MG63 (cell line): ENCODE data around the gene EFNA3. TPM values are rescaled to one million over a fixed set of nuclear protein-coding genes. Genes with fewer than 3 reads are reported as not detected.

Source experiments
- DNase-seq: peaks from one replicate; pipeline ENCODE4 v3.0.0-alpha.2; 2020
- H3K27me3 ChIP-seq: fragments of 250-450 bp; sonication (Bioruptor Pico); 2 replicates; pipeline ENCODE4 v1.5.1; 2020; ENCODE audit warnings: mild to moderate bottlenecking, moderate library complexity
- H3K36me3 ChIP-seq: fragments of 250-450 bp; sonication (Bioruptor Pico); 2 replicates; pipeline ENCODE4 v1.5.1; 2020; ENCODE audit warnings: mild to moderate bottlenecking, moderate library complexity
- H3K4me3 ChIP-seq: fragments of 250-450 bp; sonication (Bioruptor Pico); 2 replicates; pipeline ENCODE4 v1.5.1; 2020; ENCODE audit warnings: mild to moderate bottlenecking, moderate library complexity
- H3K9me3 ChIP-seq: fragments of 250-450 bp; sonication (Bioruptor Pico); 2 replicates; pipeline ENCODE4 v1.5.1; 2020; ENCODE audit warnings: mild to moderate bottlenecking, moderate library complexity
- total RNA-seq: library from RNA; depleted of rRNA; stranded (reverse); fragments of >200 nt; shearing (Covaris generic); gene quantifications from 2 replicates; pipeline ENCODE4 v1.2.3, GENCODE V29; 2014; ENCODE audit warnings: low replicate concordance; rRNA removed

EFNA3 gene
- total RNA-seq, 1 experiment from 2014 or later: 3.0 TPM

- H3K9me3 ChIP-seq: no peaks in the 10 kb centered on the region
- DNase-seq: peak; percentile 69
- peak within 1 kb of the TSS; percentile 52 for H3K4me3 ChIP-seq
- peaks cover 7% of the 10 kb centered on the region; the same call in 1 of the 2 replicates for H3K27me3 ChIP-seq
- no peaks in the 10 kb centered on the region for H3K36me3 ChIP-seq
These were observed 48.7 kb downstream of the EFNA3 start, which contains the start of gene EFNA1 for GRCh38 chr1:155127105-155127966. Gene EFNA1, plus strand, starts transcription at chr1:155127876. Its CDS starts 102 bp downstream, at chr1:155127978.

GRCh38 chr1:155127967-155128754 lies 49.5 kb downstream of the EFNA3 start:
- peaks cover 7% of the 10 kb centered on the region; the same call in 1 of the 2 replicates for H3K27me3 ChIP-seq
- H3K9me3 ChIP-seq: no peaks in the 10 kb centered on the region
- H3K36me3 ChIP-seq: no peaks in the 10 kb centered on the region
- no peak for DNase-seq
- peak overlapping the region; percentile 52 for H3K4me3 ChIP-seq

GRCh38 chr1:155128755-155129473 lies 50.3 kb downstream of the EFNA3 start:
- Histone ChIP-seq H3K36me3 (no peaks in the 10 kb centered on the region), H3K4me3 (peak overlapping the region; percentile 52; the same call in 1 of the 2 replicates), H3K27me3 (peaks cover 7% of the 10 kb centered on the region; the same call in 1 of the 2 replicates), H3K9me3 (no peaks in the 10 kb centered on the region)
- DNase-seq: no peak

GRCh38 chr1:155130272-155131006 lies 51.8 kb downstream of the EFNA3 start:
- peaks cover 7% of the 10 kb centered on the region; the same call in 1 of the 2 replicates for H3K27me3 ChIP-seq
- H3K4me3 ChIP-seq: no peak overlapping the region
- H3K9me3 ChIP-seq: no peaks in the 10 kb centered on the region
- DNase-seq: no peak
- no peaks in the 10 kb centered on the region for H3K36me3 ChIP-seq

GRCh38 chr1:155131285-155131684 lies 52.6 kb downstream of the EFNA3 start:
- no peak for DNase-seq
- H3K4me3 ChIP-seq: no peak overlapping the region
- H3K36me3 ChIP-seq: no peaks in the 10 kb centered on the region
- no peaks in the 10 kb centered on the region for H3K9me3 ChIP-seq
- H3K27me3 ChIP-seq: peaks cover 7% of the 10 kb centered on the region; the same call in 1 of the 2 replicates

GRCh38 chr1:155131856-155132255 lies 53.2 kb downstream of the EFNA3 start:
- H3K4me3 ChIP-seq: no peak overlapping the region
- DNase-seq: no peak
- H3K27me3 ChIP-seq: peaks cover 7% of the 10 kb centered on the region; the same call in 1 of the 2 replicates
- H3K9me3 ChIP-seq: no peaks in the 10 kb centered on the region
- H3K36me3 ChIP-seq: peaks cover 2% of the 10 kb centered on the region

GRCh38 chr1:155133799-155134281 lies 55.2 kb downstream of the EFNA3 start:
- DNase-seq: no peak
- Histone ChIP-seq H3K27me3 (no peaks in the 10 kb centered on the region; the same call in 1 of the 2 replicates), H3K4me3 (no peak overlapping the region)

GRCh38 chr1:155134322-155134721 lies 55.7 kb downstream of the EFNA3 start:
- H3K4me3 ChIP-seq: peak overlapping the region; percentile 77; the same call in 1 of the 2 replicates
- H3K27me3 ChIP-seq: no peaks in the 10 kb centered on the region
- no peak for DNase-seq
- H3K36me3 ChIP-seq: peaks cover 20% of the 10 kb centered on the region
- no peaks in the 10 kb centered on the region for H3K9me3 ChIP-seq

More at GRCh38 chr1:155133799-155134281, 55.2 kb downstream of the EFNA3 start:
- H3K36me3 ChIP-seq: peaks cover 18% of the 10 kb centered on the region
- H3K9me3 ChIP-seq: no peaks in the 10 kb centered on the region

GRCh38 chr1:155134880-155135414 lies 56.3 kb downstream of the EFNA3 start:
- Histone ChIP-seq H3K4me3 (peak overlapping the region; percentile 77), H3K27me3 (no peaks in the 10 kb centered on the region), H3K36me3 (peaks cover 20% of the 10 kb centered on the region), H3K9me3 (no peaks in the 10 kb centered on the region)
- peak; percentile 97 for DNase-seq

GRCh38 chr1:155135415-155136028 lies 56.9 kb downstream of the EFNA3 start, which contains the start of gene SLC50A1:
Gene SLC50A1, plus strand, starts transcription at chr1:155135852. Its CDS starts 60 bp downstream, at chr1:155135912.
- DNase-seq: peak; percentile 96
- no peaks in the 10 kb centered on the region for H3K27me3 ChIP-seq
- peaks cover 20% of the 10 kb centered on the region for H3K36me3 ChIP-seq
- no peaks in the 10 kb centered on the region for H3K9me3 ChIP-seq
- H3K4me3 ChIP-seq: peak within 1 kb of the TSS; percentile 77

- H3K27me3 ChIP-seq: no peaks in the 10 kb centered on the region
- no peaks in the 10 kb centered on the region for H3K9me3 ChIP-seq
- H3K36me3 ChIP-seq: peaks cover 20% of the 10 kb centered on the region
- H3K4me3 ChIP-seq: peak overlapping the region; percentile 77
- DNase-seq: no peak
These were observed 58.1 kb downstream of the EFNA3 start for GRCh38 chr1:155136748-155137147.

Other genes starting within 250 kb of the EFNA3 start
- 1.6 TPM in 1 of 2 replicates, not detected in the other for gene KCNN3, start 208.6 kb upstream of the EFNA3 start, total RNA-seq
- gene PMVK, start 142.1 kb upstream of the EFNA3 start, total RNA-seq: 68.7 and 77.6 TPM in 2 replicates
- 6.9 and 16.0 TPM in 2 replicates for gene PBXIP1, start 122.7 kb upstream of the EFNA3 start, total RNA-seq
- 10.3 and 16.2 TPM in 2 replicates for gene PYGO2, start 117.1 kb upstream of the EFNA3 start, total RNA-seq
- gene SHC1, start 108.1 kb upstream of the EFNA3 start, total RNA-seq: 140 and 175 TPM in 2 replicates
- 124 and 222 TPM in 2 replicates for gene CKS1B, start 104.2 kb upstream of the EFNA3 start, total RNA-seq
- gene FLAD1, start 95.5 kb upstream of the EFNA3 start, total RNA-seq: 39.6 and 49.6 TPM in 2 replicates
- not detected in 2 replicates for gene LENEP, start 85.3 kb upstream of the EFNA3 start, total RNA-seq
- gene ZBTB7B, start 76.0 kb upstream of the EFNA3 start, total RNA-seq: 25.7 and 60.5 TPM in 2 replicates
- gene DCST2, start 45.1 kb upstream of the EFNA3 start, total RNA-seq: not detected in 2 replicates
- not detected in 2 replicates for gene DCST1, start 45.0 kb upstream of the EFNA3 start, total RNA-seq
- 189 and 285 TPM in 2 replicates for gene ADAM15, start 27.5 kb upstream of the EFNA3 start, total RNA-seq
- gene EFNA4, start 15.1 kb upstream of the EFNA3 start, total RNA-seq: 12.0 and 13.0 TPM in 2 replicates
- 0.37 and 4.1 TPM in 2 replicates for gene EFNA1, start 49.0 kb downstream of the EFNA3 start, total RNA-seq
- gene SLC50A1, start 57.0 kb downstream of the EFNA3 start, total RNA-seq: 25.9 and 56.9 TPM in 2 replicates
- gene DPM3, start 61.7 kb downstream of the EFNA3 start, total RNA-seq: 48.9 TPM in 1 of 2 replicates, not detected in the other
- 220 and 236 TPM in 2 replicates for gene KRTCAP2, start 94.5 kb downstream of the EFNA3 start, total RNA-seq
- not detected in 2 replicates for gene TRIM46, start 95.0 kb downstream of the EFNA3 start, total RNA-seq
- gene THBS3, start 129.1 kb downstream of the EFNA3 start, total RNA-seq: 9.1 and 11.0 TPM in 2 replicates
- gene MTX1, start 129.9 kb downstream of the EFNA3 start, total RNA-seq: 97.2 and 100 TPM in 2 replicates
- gene ENTREP3, start 176.6 kb downstream of the EFNA3 start, total RNA-seq: 7.7 and 9.2 TPM in 2 replicates
- gene SCAMP3, start 183.5 kb downstream of the EFNA3 start, total RNA-seq: 116 TPM in 2 replicates
- 21.8 and 28.3 TPM in 2 replicates for gene CLK2, start 194.7 kb downstream of the EFNA3 start, total RNA-seq
- 0.10 and 1.2 TPM in 2 replicates for gene HCN3, start 198.6 kb downstream of the EFNA3 start, total RNA-seq
- gene PKLR, start 222.6 kb downstream of the EFNA3 start, total RNA-seq: not detected in 2 replicates
- gene FDPS, start 230.0 kb downstream of the EFNA3 start, total RNA-seq: 267 and 286 TPM in 2 replicates
- gene RUSC1, start 242.1 kb downstream of the EFNA3 start, total RNA-seq: 22.9 and 27.0 TPM in 2 replicates